Stimulated activated CD4-positive, alpha-beta T cell treated with anti-CD3 and anti-CD28 coated beads, Interleukin-2, amount 100 ng/mL, for 4 hours (primary cell): ENCODE measurements around the gene DNAL1.
"Not testable (repeated sequence)": the region's sequence is repeated elsewhere in the genome, so short reads cannot be mapped to it uniquely, and the experiment has no call there.

ENCODE experiments used
- DNase-seq: peaks from one replicate; pipeline ENCODE4 v3.0.0-alpha.2; 2020; ENCODE audit warnings: low read depth

Gene DNAL1

DNA sequence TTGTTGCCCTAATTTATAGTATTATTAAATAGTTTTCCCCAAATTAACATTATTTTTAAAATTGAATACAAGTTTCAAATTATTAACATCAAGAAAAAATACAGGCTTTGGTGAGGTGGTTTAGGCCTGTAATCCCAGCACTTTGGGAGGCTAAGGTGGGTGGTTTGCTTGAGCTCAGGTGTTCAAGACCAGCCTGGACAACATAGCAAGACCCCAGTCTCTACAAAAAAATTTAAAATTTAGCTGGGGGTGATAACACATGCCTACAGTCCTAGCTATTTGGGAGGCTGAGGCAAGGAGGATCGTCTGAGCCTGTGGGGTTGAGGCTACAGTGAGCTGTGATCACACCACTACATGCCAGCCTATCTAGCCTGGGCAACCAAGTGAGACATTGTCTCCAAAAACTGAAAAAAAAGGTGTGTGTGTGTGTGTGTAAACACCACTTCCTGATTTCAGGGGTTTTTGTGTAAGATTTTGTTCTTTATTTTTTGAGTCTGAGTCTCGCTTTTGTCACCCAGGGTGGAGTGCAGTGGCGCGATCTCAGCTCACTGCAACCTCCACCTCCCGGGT lies 3.9 kb upstream of the DNAL1 start:
- DNase-seq, result no peak

- no peak for DNase-seq
Observed at GRCh38 chr14:73645248-73645610, 443 bp downstream of the DNAL1 start.

DNA sequence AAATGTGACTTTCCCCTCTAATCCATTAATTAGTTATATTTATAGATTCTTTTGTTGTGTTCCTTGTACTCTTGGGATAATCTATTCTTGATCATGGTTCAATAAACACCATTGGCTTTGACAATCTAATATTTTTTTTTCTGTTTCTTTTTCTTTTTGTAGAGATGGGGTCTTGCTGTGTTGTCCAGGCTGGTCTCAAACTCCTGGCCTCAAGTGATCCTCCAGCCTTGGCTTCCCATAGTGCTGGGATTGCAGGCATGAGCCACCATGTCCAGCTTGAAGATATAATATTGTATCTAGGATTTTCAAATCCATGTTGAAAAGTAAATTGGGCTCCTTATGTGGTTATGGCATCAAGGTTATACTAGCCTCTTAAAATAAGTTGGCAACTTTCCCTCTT lies 6.2 kb downstream of the DNAL1 start:
- DNase-seq, result no peak

DNA sequence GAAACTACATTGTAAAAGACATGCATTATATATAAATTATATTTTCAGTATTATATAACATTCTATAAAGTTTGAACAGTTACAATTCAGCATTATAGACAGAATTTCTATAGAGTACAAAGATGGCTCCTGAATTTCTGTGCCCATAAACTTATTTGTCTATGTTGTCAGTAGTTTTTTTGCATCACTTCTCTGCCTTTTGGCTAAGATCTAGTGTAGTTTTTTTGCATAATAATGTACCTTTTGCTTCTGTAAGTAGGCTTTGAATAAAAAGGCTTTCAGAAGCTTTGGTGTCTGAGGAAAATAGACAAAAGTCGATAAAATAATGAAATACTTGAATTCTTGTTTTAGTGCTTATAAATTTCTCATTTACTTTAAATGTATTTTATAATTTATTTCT lies 11.1 kb downstream of the DNAL1 start:
- no peak for DNase-seq

GRCh38 chr14:73659202-73659601 lies 14.4 kb downstream of the DNAL1 start:
- not testable (repeated sequence) for DNase-seq

DNA sequence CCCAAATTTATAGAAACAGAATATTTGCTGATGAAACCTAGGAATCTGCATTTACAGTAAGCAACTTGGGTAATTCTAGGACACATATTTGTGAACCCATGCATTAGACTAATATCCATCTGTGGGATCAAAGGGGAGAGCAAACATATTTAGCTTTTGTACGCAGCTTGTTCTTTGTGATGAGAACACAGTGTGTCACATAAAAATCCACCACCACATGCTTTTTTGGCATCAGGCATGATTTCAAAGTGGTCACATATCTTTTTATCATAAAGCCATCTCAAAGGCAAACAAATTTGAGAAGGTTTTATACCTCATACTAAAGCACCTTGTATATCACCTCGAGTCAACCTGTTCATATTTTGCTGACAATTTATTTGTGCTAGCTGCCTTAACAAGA lies 15.7 kb downstream of the DNAL1 start:
- no peak for DNase-seq

- DNase-seq, result no peak
Observed at GRCh38 chr14:73661872-73662271, 17.1 kb downstream of the DNAL1 start.

GRCh38 chr14:73662487-73662943 lies 17.7 kb downstream of the DNAL1 start:
- DNase-seq, result no peak

- no peak for DNase-seq
Observed at GRCh38 chr14:73663548-73664212, 18.9 kb downstream of the DNAL1 start.

- no peak for DNase-seq
Observed at GRCh38 chr14:73665130-73665529, 20.3 kb downstream of the DNAL1 start.

DNA sequence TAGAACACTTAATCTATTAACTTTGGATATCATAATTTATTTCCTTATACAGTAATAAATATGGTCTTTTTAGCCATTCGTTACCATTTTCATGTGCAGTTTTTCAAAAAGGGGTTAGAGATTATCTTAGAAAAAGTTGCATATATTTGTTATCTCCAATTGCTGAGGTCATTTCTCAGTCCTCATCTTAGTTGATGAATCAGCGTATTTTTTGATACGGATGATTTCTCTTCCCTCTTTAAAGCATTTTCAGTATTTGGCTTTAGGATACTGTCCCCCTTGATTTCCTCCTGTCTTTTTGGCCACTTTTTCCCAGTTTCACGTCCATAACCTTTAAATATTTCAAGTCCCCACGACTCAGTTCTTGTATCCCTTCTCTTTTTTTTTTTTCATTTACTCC lies 21.8 kb downstream of the DNAL1 start:
- no peak for DNase-seq

- no peak for DNase-seq
Observed at GRCh38 chr14:73667854-73668253, 23.1 kb downstream of the DNAL1 start.

DNA sequence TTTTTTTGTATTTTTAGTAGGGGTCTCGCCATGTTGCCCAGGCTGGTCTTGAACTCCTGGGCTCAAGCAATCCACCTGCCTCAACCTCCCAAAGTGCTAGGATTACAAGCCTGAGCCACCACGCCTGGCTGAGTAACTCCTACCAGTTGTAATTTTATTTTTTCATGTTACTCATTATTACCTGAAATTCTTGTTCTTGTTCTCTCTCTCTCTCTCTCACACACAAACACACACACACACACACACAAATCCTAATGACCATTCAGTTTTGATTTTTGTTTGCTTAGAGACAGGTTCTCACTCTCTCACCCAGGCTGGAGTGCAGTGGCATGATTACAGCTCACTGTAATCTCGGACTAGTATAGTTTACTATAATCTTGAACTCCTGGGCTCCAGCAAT lies 30.2 kb downstream of the DNAL1 start:
- no peak for DNase-seq

DNA sequence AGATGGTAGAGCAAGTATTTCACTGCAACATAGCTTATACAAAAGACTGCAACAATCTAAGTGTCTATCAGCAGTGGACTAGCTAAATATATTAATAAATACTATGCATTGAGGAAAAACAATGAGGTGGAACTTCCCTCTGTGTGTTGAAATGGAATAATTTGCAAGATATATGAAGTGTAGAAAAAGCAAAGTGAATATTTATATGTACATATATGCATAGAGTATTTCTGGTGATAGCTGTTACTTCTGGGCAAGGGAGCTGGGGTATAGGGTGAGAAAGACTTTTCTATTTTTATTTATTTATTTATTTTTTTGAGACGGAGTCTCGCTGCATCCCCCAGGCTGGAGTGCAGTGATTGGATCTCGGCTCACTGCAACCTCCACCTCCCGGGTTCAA lies 33.9 kb downstream of the DNAL1 start:
- DNase-seq, result no peak

DNA sequence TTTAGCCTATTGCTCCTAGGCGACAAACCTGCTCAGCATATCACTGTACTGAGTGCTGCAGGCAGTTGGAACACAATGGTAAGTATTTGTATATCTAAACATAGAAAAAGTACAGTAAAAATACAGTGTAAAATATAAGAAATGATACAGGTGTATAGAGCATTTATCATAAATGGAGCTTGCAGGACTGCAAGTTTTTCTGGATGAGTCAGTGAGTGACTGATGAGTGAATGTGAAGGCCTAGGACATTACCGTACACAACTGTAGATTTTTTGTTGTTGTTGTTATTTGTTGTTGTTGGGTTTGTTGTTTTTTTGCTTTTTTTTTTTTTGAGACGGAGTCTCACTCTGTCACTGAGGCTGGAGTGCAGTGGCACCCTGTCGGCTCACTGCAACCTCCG lies 36.0 kb downstream of the DNAL1 start:
- no peak for DNase-seq

DNA sequence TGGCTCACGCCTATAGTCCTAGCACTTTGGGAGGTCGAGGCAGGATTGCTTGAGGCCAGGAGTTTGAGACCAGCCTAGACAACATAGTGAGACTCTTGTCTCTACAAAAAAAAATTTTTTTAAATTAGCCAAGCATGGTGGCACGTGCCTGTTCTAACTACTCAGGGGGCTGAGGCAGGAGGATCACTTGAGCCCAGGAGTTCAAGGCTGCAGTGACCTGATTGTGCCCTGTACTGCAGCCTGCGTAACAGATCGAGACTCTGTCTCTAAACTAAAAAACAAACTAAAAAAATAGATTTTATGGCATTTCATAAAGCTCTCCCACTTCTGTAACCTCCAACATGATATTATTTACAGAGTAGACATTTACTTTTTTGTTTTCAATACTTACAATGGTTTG lies 39.8 kb downstream of the DNAL1 start:
- DNase-seq, result no peak

DNA sequence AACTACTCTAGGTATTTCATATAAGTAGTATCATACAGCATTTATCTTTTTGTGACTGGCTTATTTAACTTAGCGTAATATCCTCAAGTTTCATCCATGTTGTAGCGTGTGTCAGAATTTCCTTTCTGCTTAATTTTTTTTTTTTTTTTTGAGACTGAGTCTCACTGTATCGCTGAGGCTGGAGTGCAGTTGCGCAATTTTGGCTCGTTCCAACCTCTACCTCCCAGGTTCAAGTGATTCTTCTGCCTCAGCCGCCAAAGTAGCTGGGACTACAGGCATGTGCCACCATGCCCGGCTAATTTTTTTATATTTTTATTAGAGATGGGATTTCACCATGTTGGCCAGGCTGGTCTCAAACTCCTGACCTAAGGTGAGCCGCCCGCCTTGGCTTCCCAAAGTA lies 40.5 kb downstream of the DNAL1 start:
- no peak for DNase-seq

GRCh38 chr14:73686901-73687300 lies 42.1 kb downstream of the DNAL1 start:
- no peak for DNase-seq

DNA sequence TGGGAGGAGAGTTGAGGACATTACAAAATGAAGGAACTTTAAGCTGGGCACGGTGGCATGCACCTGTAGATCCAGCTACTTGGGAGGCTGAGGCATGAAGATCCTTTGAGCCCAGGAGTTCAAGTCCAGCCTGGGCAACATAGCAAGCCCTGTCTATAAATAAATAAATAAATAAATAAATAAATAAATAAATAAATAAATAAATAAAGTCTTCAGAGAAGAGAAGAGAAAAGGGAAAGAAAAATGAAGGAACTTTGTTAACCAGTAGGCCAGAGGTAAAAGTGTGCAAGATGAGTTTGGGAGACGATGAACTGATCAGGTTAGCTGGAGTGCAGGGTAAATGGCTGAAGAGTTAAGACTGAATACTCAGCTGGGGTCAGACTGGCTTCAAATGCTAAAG lies 49.3 kb downstream of the DNAL1 start:
- DNase-seq, result no peak

- DNase-seq, result no peak
Observed at GRCh38 chr14:73695082-73695481, 50.3 kb downstream of the DNAL1 start.

DNA sequence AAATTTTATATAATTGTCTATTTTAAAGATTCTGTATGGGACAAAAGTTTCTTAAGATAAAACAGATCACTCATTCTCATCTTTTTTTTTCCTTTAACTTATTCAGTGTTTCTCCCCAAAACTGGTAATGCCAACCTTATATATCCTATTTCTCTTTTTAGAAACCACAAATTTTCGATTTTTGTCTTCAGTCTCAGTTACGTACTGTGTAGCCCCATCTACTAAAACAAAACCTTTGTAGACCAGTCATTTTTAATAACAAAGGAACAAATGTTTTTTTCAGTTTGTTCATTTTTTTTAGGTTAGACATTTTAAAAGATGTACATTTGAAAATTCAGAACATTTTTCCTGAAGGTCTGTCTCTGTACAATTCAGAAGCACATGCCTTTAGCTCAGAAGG lies 51.2 kb downstream of the DNAL1 start:
- no peak for DNase-seq

DNA sequence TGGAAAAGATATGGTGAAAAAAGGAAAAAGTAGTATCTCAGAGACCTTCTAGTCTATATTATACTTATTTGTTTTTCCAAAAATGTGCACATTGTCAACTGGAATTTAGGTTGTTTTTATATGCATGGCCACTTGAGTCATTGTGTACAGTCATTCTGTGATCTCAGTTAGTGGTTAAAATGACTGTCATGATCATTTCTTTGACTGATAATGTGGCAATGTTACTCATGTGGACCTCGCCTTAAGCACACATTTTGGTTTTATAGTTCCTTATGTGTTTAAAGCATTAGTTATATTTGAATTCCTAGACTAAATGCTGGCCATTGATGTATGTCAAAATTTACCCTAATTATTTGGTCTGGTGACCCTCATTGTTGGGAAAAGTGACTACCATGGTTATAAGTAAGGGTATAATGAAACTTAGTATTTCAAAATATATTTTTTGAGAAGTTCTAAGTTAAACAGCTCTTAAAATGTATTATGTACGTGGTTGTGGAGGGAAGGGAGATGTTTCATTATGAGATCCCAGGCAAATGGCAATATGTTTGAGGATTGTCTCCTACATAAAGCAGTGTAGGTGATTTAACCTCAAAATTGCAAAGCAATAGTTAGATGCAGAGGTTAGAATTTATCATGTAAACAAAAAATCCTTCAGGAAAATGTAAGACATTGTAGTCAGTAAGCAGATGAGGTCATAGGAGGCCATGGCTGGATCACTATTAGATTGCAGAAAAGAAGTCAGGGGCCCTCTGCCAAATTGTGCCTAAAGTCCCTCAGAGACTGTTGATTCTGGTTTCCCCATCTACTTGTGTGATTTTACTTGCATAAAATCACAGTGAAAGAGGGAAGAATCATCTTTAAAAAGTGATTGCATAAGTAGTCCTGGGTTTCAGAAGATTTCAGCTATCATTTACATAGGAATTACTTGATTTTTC lies 51.9 kb downstream of the DNAL1 start:
- no peak for DNase-seq

- no peak for DNase-seq
Observed at GRCh38 chr14:73700325-73700724, 55.5 kb downstream of the DNAL1 start.
